Activated B cell treated with CpG ODN at 0.5 μM for 24 hours (primary cell): Measurements from ENCODE around the gene EZH1. TPM values are rescaled to one million over a fixed set of nuclear protein-coding genes. Genes with fewer than 3 reads are reported as not detected.

Source experiments
- ATAC-seq: fragments of 200-7000 bp; cut with Tn5 transposase; one replicate; pipeline ENCODE4 v1.10.0; 2021; ENCODE audit warnings: low read depth, mild to moderate bottlenecking, moderate library complexity
- CTCF ChIA-PET: fragments of 350-600 bp; sonication (Branson Sonifier 250); formaldehyde crosslinking; loops from one replicate; lab custom pipeline; 2021; ENCODE audit warnings: antibody characterized with exemption; lab: Charles Lee
- POLR2A ChIA-PET: fragments of 350-600 bp; sonication (Branson Sonifier 250); formaldehyde crosslinking; loops from one replicate; lab custom pipeline; 2021; ENCODE audit warnings: antibody characterized with exemption; lab: Charles Lee
- DNase-seq: peaks from one replicate; pipeline ENCODE4 v3.0.0; 2022
- H3K27ac Mint-ChIP-seq: one replicate; pipeline ENCODE4 v1.8.0; 2020; ENCODE audit warnings: mixed read lengths
- H3K27me3 Mint-ChIP-seq: one replicate; pipeline ENCODE4 v1.8.0; 2021; ENCODE audit warnings: mixed read lengths
- H3K36me3 Mint-ChIP-seq: one replicate; pipeline ENCODE4 v1.8.0; 2021; ENCODE audit warnings: low read depth, mixed read lengths
- H3K4me1 Mint-ChIP-seq: one replicate; pipeline ENCODE4 v1.8.0; 2021; ENCODE audit warnings: mixed read lengths
- H3K4me3 Mint-ChIP-seq: one replicate; pipeline ENCODE4 v1.8.0; 2020; ENCODE audit warnings: mild to moderate bottlenecking, mixed read lengths
- H3K9me3 Mint-ChIP-seq: one replicate; pipeline ENCODE4 v1.8.0; 2020; ENCODE audit warnings: mixed read lengths
- CTCF ChIP-seq: fragments of 200-600 bp; IDR thresholded peaks from one replicate; pipeline ENCODE4 v1.8.0; 2022; ENCODE audit warnings: antibody characterized with exemption, mild to moderate bottlenecking
- intact Hi-C: fragments of 100-400 bp; cut with micrococcal nuclease; formaldehyde crosslinking; loops from one replicate; pipeline ENCODE4 v1.15.1; 2024
- total RNA-seq: library from RNA; stranded (reverse); gene quantifications from 2 replicates; pipeline ENCODE4 v1.2.3, GENCODE V29; 2022

The EZH1 gene
- total RNA-seq, 1 donor from 2014 or later, result 81.6 TPM

- ChIA-PET POLR2A (interaction anchor here (0.5 to 2.3 kb wide), 14 partner anchors 9 to 155 kb away, joined by 3 to 9 read pairs (median 5); partner anchors contain the start of genes BECN1, PSMC3IP, RETREG3 and TUBG1), CTCF (interaction anchor here (1.0 to 2.5 kb wide), 2 partner anchors 105 to 135 kb away, joined by 3 to 14 read pairs; partner anchors contain the start of gene PSMC3IP)
- no peak for DNase-seq
- Mint-ChIP-seq H3K27me3 (peaks cover 5% of the 10 kb centered on the region), H3K4me1 (peaks cover 46% of the 10 kb centered on the region), H3K36me3 (peaks cover 4% of the 10 kb centered on the region), H3K27ac (no peak overlapping the region), H3K4me3 (peak overlapping the region; percentile 85), H3K9me3 (no peaks in the 10 kb centered on the region)
- intact Hi-C loops, result loop anchor here (5.0 kb wide), 1 partner anchor 39 kb away; no protein-coding TSS in a partner anchor
- ATAC-seq, result peak; percentile 21
- TF ChIP-seq CTCF, result no peak
Observed at GRCh38 chr17:42683407-42684034, 61.3 kb downstream of the EZH1 start.

- ATAC-seq, result no peak
- CTCF ChIA-PET, result interaction anchor here (2.5 kb wide), 1 partner anchor 105 kb away, joined by 14 read pairs; the partner anchor contains the start of gene PSMC3IP
- DNase-seq, result no peak
- intact Hi-C loops, result loop anchor here (5.0 kb wide), 1 partner anchor 39 kb away; no protein-coding TSS in a partner anchor
- H3K9me3 Mint-ChIP-seq, result no peaks in the 10 kb centered on the region
- H3K36me3 Mint-ChIP-seq, result peaks cover 2% of the 10 kb centered on the region
- POLR2A ChIA-PET, result interaction anchor here (0.5 to 2.3 kb wide), 12 partner anchors 12 to 1387 kb away, joined by 3 to 9 read pairs (median 4); partner anchors contain the start of genes BECN1, PSMC3IP, RETREG3 and TUBG1
- no peak for TF ChIP-seq CTCF
- H3K4me3 Mint-ChIP-seq, result peak overlapping the region; percentile 85
- H3K27me3 Mint-ChIP-seq, result peaks cover 5% of the 10 kb centered on the region
- H3K4me1 Mint-ChIP-seq, result peaks cover 49% of the 10 kb centered on the region
- H3K27ac Mint-ChIP-seq, result peak overlapping the region; percentile 53
Observed at GRCh38 chr17:42682722-42683403, 62.0 kb downstream of the EZH1 start.

GRCh38 chr17:42681976-42682721 lies 62.7 kb downstream of the EZH1 start, which contains the start of gene CNTNAP1:
CNTNAP1 (plus strand) TSS chr17:42682531; CDS start chr17:42682830, 299 bp downstream.
- DNase-seq (no peak), ATAC-seq (no peak)
- Mint-ChIP-seq H3K27me3 (peaks cover 5% of the 10 kb centered on the region), H3K27ac (peak within 1 kb of the TSS; percentile 53), H3K9me3 (no peaks in the 10 kb centered on the region), H3K4me3 (peak within 1 kb of the TSS; percentile 85), H3K36me3 (peaks cover 2% of the 10 kb centered on the region), H3K4me1 (peaks cover 56% of the 10 kb centered on the region)
- no peak for TF ChIP-seq CTCF
- intact Hi-C loops, result loop anchor here (5.0 kb wide), 1 partner anchor 40 kb away; no protein-coding TSS in a partner anchor
- POLR2A ChIA-PET, result interaction anchor here (1.1 to 2.3 kb wide), 5 partner anchors 13 to 104 kb away, joined by 3 to 8 read pairs (median 5); partner anchors contain the start of gene PSMC3IP
- CTCF ChIA-PET, result interaction anchor here (2.5 kb wide), 1 partner anchor 104 kb away, joined by 14 read pairs; the partner anchor contains the start of gene PSMC3IP

- peaks cover 6% of the 10 kb centered on the region for H3K27me3 Mint-ChIP-seq
- H3K9me3 Mint-ChIP-seq, result no peaks in the 10 kb centered on the region
- no peaks in the 10 kb centered on the region for H3K36me3 Mint-ChIP-seq
- peak overlapping the region; percentile 78 for H3K4me3 Mint-ChIP-seq
- POLR2A ChIA-PET, result interaction anchor here (0.6 to 5.5 kb wide), 7 partner anchors 13 to 102 kb away, joined by 3 to 43 read pairs (median 3); partner anchors contain the start of genes PSMC3IP, RETREG3, TUBG1 and TUBG2
- intact Hi-C loops, result loop anchor here (5.0 kb wide), 1 partner anchor 42 kb away; no protein-coding TSS in a partner anchor
- peaks cover 68% of the 10 kb centered on the region for H3K4me1 Mint-ChIP-seq
- TF ChIP-seq CTCF, result no peak
- CTCF ChIA-PET, result interaction anchor here (1.0 to 4.6 kb wide), 7 partner anchors 10 to 102 kb away, joined by 3 to 53 read pairs (median 4); partner anchors contain the start of genes PSMC3IP and VPS25
- H3K27ac Mint-ChIP-seq, result peak overlapping the region; percentile 67
- ATAC-seq (no peak), DNase-seq (no peak)
Observed at GRCh38 chr17:42680331-42680808, 64.5 kb downstream of the EZH1 start.
